Loucy (cell line): ENCODE data around the gene GIPC3.
A peak's percentile ranks its signal among the peaks of the same experiment; 100 is the strongest.

Source experiments
- H2AFZ ChIP-seq: fragments of 200-600 bp; sonication (generic); 2 replicates; pipeline ENCODE4 v1.6.0; 2016; ENCODE audit warnings: antibody characterized with exemption, mild to moderate bottlenecking, low read length, moderate library complexity
- H3F3A ChIP-seq: fragments of 200-600 bp; 2 replicates; pipeline ENCODE4 v1.6.0; 2016; ENCODE audit warnings: antibody characterized with exemption, low read depth, mild to moderate bottlenecking
- H3K27me3 ChIP-seq: fragments of 200-600 bp; sonication (generic); 2 replicates; pipeline ENCODE4 v1.6.1; 2014; ENCODE audit warnings: low read length, mild to moderate bottlenecking; ENCODE audit not compliant: insufficient read depth, poor library complexity, severe bottlenecking
- H3K36me3 ChIP-seq: fragments of 200-600 bp; sonication (generic); 2 replicates; pipeline ENCODE4 v1.6.1; 2016; ENCODE audit warnings: low read length; ENCODE audit not compliant: insufficient read depth
- H3K4me1 ChIP-seq: fragments of 200-600 bp; sonication (generic); 2 replicates; pipeline ENCODE4 v1.5.1; 2014; ENCODE audit warnings: low read length, mild to moderate bottlenecking; ENCODE audit not compliant: insufficient read depth, poor library complexity, severe bottlenecking
- H3K4me2 ChIP-seq: fragments of 200-600 bp; sonication (generic); 2 replicates; pipeline ENCODE4 v1.6.0; 2014; ENCODE audit warnings: antibody characterized with exemption, low read length, low read depth, mild to moderate bottlenecking; ENCODE audit not compliant: poor library complexity, severe bottlenecking
- H3K4me3 ChIP-seq: fragments of 200-600 bp; sonication (generic); 2 replicates; pipeline ENCODE4 v1.5.1; 2014; ENCODE audit warnings: low read length, mild to moderate bottlenecking, mixed read lengths; ENCODE audit not compliant: poor library complexity, severe bottlenecking
- H3K79me2 ChIP-seq: fragments of 200-600 bp; sonication (generic); 2 replicates; pipeline ENCODE4 v1.6.1; 2014; ENCODE audit warnings: low read length; ENCODE audit not compliant: insufficient read depth
- H3K9ac ChIP-seq: fragments of 200-600 bp; sonication (generic); 2 replicates; pipeline ENCODE4 v1.6.0; 2014; ENCODE audit warnings: mild to moderate bottlenecking, low read depth, low read length, moderate library complexity; ENCODE audit not compliant: poor library complexity, severe bottlenecking
- H3K9me2 ChIP-seq: fragments of 200-600 bp; sonication (generic); replicated peaks from 2 replicates; pipeline ENCODE4 v1.6.1; 2016; ENCODE audit warnings: low read depth, low read length, mixed read lengths
- H3K9me3 ChIP-seq: fragments of 200-600 bp; sonication (generic); 2 replicates; pipeline ENCODE4 v1.6.1; 2014; ENCODE audit warnings: mild to moderate bottlenecking, antibody characterized with exemption, low read length, low read depth; ENCODE audit not compliant: insufficient read depth
- H4K20me1 ChIP-seq: fragments of 200-600 bp; sonication (generic); 2 replicates; pipeline ENCODE4 v1.6.0; 2014; ENCODE audit warnings: antibody characterized with exemption, low read length, mild to moderate bottlenecking; ENCODE audit not compliant: insufficient read depth, poor library complexity, severe bottlenecking
- CTCF ChIP-seq: fragments of 200-600 bp; sonication (generic); conservative IDR thresholded peaks from 2 replicates; pipeline ENCODE4 v1.5.1; 2014; ENCODE audit warnings: mild to moderate bottlenecking, antibody characterized with exemption, low read length
- EZH2phosphoT487 ChIP-seq: fragments of 200-600 bp; IDR thresholded peaks from 2 replicates; pipeline ENCODE4 v1.6.1; 2018; ENCODE audit warnings: antibody characterized with exemption, mild to moderate bottlenecking, moderate library complexity, borderline replicate concordance

The GIPC3 gene

GRCh38 chr19:3550947-3551791, 34.1 kb upstream of the GIPC3 start:
- Histone ChIP-seq H3K27me3 (no peaks in the 10 kb centered on the region), H3F3A (no peaks in the 10 kb centered on the region), H3K9me3 (no peaks in the 10 kb centered on the region), H3K4me2 (no peak overlapping the region), H3K4me1 (peaks cover 18% of the 10 kb centered on the region), H3K9me2 (no peaks in the 10 kb centered on the region), H3K36me3 (peaks cover 3% of the 10 kb centered on the region; the same call in 1 of the 2 replicates), H3K4me3 (no peak overlapping the region), H2AFZ (no peak overlapping the region), H3K79me2 (peaks cover 22% of the 10 kb centered on the region; the same call in 1 of the 2 replicates), H4K20me1 (peaks cover 4% of the 10 kb centered on the region), H3K9ac (no peak overlapping the region)
- no peak for TF ChIP-seq CTCF
- TF ChIP-seq EZH2phosphoT487: no peak

GRCh38 chr19:3551792-3552095, 33.5 kb upstream of the GIPC3 start:
- Histone ChIP-seq H3K79me2 (peaks cover 28% of the 10 kb centered on the region; the same call in 1 of the 2 replicates), H3K4me3 (no peak overlapping the region), H2AFZ (no peak overlapping the region), H3K9me3 (no peaks in the 10 kb centered on the region), H4K20me1 (peaks cover 10% of the 10 kb centered on the region), H3K4me1 (peaks cover 24% of the 10 kb centered on the region), H3K36me3 (peaks cover 3% of the 10 kb centered on the region; the same call in 1 of the 2 replicates), H3K9ac (no peak overlapping the region), H3K4me2 (no peak overlapping the region), H3F3A (no peaks in the 10 kb centered on the region), H3K27me3 (no peaks in the 10 kb centered on the region), H3K9me2 (no peaks in the 10 kb centered on the region)
- TF ChIP-seq EZH2phosphoT487 (no peak), CTCF (no peak)

- Histone ChIP-seq H3K27me3 (no peaks in the 10 kb centered on the region), H3K4me1 (peaks cover 29% of the 10 kb centered on the region), H3K9ac (peak overlapping the region; percentile 71), H2AFZ (peak overlapping the region; percentile 49), H3K9me2 (no peaks in the 10 kb centered on the region), H3K36me3 (no peaks in the 10 kb centered on the region), H3K79me2 (peaks cover 32% of the 10 kb centered on the region; the same call in 1 of the 2 replicates), H3F3A (no peaks in the 10 kb centered on the region), H4K20me1 (peaks cover 10% of the 10 kb centered on the region), H3K9me3 (no peaks in the 10 kb centered on the region), H3K4me2 (peak overlapping the region; percentile 80), H3K4me3 (peak overlapping the region; percentile 83)
- TF ChIP-seq CTCF (no peak), EZH2phosphoT487 (no peak)
Measured at GRCh38 chr19:3554254-3555083, 30.8 kb upstream of the GIPC3 start.
